Neural crest cell (in vitro differentiated cells): ENCODE measurements around the gene VMAC. TPM values are rescaled to one million over a fixed set of nuclear protein-coding genes. Genes with fewer than 3 reads are reported as not detected.

Source experiments
- DNase-seq: peaks from one replicate; pipeline ENCODE4 v3.0.0; 2021; ENCODE audit warnings: low read depth, mixed read lengths, low spot score
- H3K27ac Mint-ChIP-seq: one replicate; pipeline ENCODE4 v1.8.0; 2021; ENCODE audit warnings: mild to moderate bottlenecking, mixed read lengths; ENCODE audit not compliant: unreplicated experiment
- H3K27me3 Mint-ChIP-seq: 2 replicates; pipeline ENCODE4 v1.8.0; 2021; ENCODE audit warnings: low read depth, mild to moderate bottlenecking, mixed read lengths
- H3K36me3 Mint-ChIP-seq: 2 replicates; pipeline ENCODE4 v1.8.0; 2021; ENCODE audit warnings: low read depth, mild to moderate bottlenecking, mixed read lengths
- H3K4me1 Mint-ChIP-seq: 2 replicates; pipeline ENCODE4 v1.8.0; 2021; ENCODE audit warnings: mixed read lengths
- H3K4me3 Mint-ChIP-seq: one replicate; pipeline ENCODE4 v1.8.0; 2021; ENCODE audit warnings: mild to moderate bottlenecking, mixed read lengths
- H3K9me3 Mint-ChIP-seq: 2 replicates; pipeline ENCODE4 v1.8.0; 2021; ENCODE audit warnings: mixed read lengths
- CTCF ChIP-seq: fragments of 200-600 bp; sonication (generic); conservative IDR thresholded peaks from 2 replicates; pipeline ENCODE4 v1.5.0; 2021; ENCODE audit warnings: antibody characterized with exemption, mild to moderate bottlenecking
- total RNA-seq: library from RNA; stranded (reverse); gene quantifications from 2 replicates; pipeline ENCODE4 v1.2.1, GENCODE V29; 2021

VMAC gene
- total RNA-seq, 1 donor from 2014 or later = 0.89 TPM

DNA sequence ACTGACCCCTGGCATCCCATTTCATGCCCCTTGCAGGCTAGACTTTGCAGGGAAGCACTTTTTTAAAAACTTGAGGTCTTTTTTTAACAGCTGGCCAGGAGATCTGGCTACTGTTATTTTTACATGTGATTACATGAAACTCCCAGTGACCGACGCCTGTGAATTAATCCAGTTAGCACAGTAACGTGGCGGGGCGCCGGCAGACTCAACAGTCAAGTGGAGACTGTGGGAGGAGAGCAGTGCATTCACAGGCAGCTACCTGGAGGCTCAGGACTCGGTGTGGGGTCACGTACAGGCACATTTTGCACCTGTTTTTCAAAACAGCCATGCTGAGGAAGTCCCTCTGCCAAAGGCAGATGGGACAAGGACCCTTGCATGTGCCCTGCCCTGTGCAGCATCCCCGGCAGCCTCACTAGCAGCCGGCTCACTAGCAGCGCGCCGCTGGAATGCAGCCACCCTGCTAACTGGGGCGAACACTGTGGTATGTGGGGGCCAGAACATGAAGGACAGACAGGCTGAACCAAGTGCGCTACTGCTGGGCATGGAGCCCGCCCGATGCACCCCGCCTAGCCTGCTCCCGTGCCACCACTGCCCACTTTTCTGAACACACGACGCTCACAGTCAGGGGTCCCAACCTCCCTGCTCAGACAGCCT is 28.1 kb downstream of the VMAC start:
- Mint-ChIP-seq H3K27ac (no peak overlapping the region), H3K9me3 (no peaks in the 10 kb centered on the region), H3K4me3 (no peak overlapping the region), H3K4me1 (no peaks in the 10 kb centered on the region), H3K27me3 (no peaks in the 10 kb centered on the region), H3K36me3 (peaks cover 3% of the 10 kb centered on the region)
- DNase-seq = no peak
- TF ChIP-seq CTCF = no peak

- H3K4me1 Mint-ChIP-seq = no peaks in the 10 kb centered on the region
- peaks cover 3% of the 10 kb centered on the region for H3K36me3 Mint-ChIP-seq
- DNase-seq = no peak
- no peaks in the 10 kb centered on the region for H3K9me3 Mint-ChIP-seq
- H3K27me3 Mint-ChIP-seq = no peaks in the 10 kb centered on the region
- H3K27ac Mint-ChIP-seq = no peak overlapping the region
- H3K4me3 Mint-ChIP-seq = no peak overlapping the region
- no peak for TF ChIP-seq CTCF
Observed at GRCh38 chr19:5933391-5934068, 28.9 kb downstream of the VMAC start.

GRCh38 chr19:5934069-5934401 is 29.4 kb downstream of the VMAC start:
- no peak overlapping the region for H3K4me3 Mint-ChIP-seq
- no peaks in the 10 kb centered on the region for H3K27me3 Mint-ChIP-seq
- no peaks in the 10 kb centered on the region for H3K36me3 Mint-ChIP-seq

GRCh38 chr19:5934774-5935472 is 30.3 kb downstream of the VMAC start:
- Mint-ChIP-seq H3K27ac (no peak overlapping the region), H3K4me1 (no peaks in the 10 kb centered on the region), H3K9me3 (no peaks in the 10 kb centered on the region), H3K4me3 (peak overlapping the region; percentile 51), H3K36me3 (no peaks in the 10 kb centered on the region), H3K27me3 (no peaks in the 10 kb centered on the region)
- no peak for DNase-seq
- TF ChIP-seq CTCF = no peak

More at GRCh38 chr19:5934069-5934401, 29.4 kb downstream of the VMAC start:
- Mint-ChIP-seq H3K4me1 (no peaks in the 10 kb centered on the region), H3K9me3 (no peaks in the 10 kb centered on the region), H3K27ac (no peak overlapping the region)
- no peak for TF ChIP-seq CTCF
- no peak for DNase-seq

- H3K27me3 Mint-ChIP-seq = no peaks in the 10 kb centered on the region
- no peak for DNase-seq
- no peak for TF ChIP-seq CTCF
- no peaks in the 10 kb centered on the region for H3K4me1 Mint-ChIP-seq
- no peaks in the 10 kb centered on the region for H3K9me3 Mint-ChIP-seq
- no peak overlapping the region for H3K27ac Mint-ChIP-seq
- no peak overlapping the region for H3K4me3 Mint-ChIP-seq
- H3K36me3 Mint-ChIP-seq = no peaks in the 10 kb centered on the region
Observed at GRCh38 chr19:5935473-5936291, 31.0 kb downstream of the VMAC start.
